Gastrocnemius medialis (tissue), 4 donors: ENCODE measurements around the gene RBMXL3. TPM values are rescaled to one million over a fixed set of nuclear protein-coding genes. Genes with fewer than 3 reads are reported as not detected.
"Not testable (repeated sequence)": the region's sequence is repeated elsewhere in the genome, so short reads cannot be mapped to it uniquely, and the experiment has no call there.

ENCODE experiments used
- ATAC-seq, 2 donors: fragments of 150-250 bp; one replicate each; pipeline ENCODE4 v1.9.1; 2016
- DNase-seq, 2 donors: peaks; one replicate each; pipeline ENCODE4 v3.0.0-alpha.2; 2019
- H3K27ac ChIP-seq, 4 donors: fragments of 200-600 bp; sonication (generic); 1 replicate in 1 of 4; 2 replicates in 3 of 4; pipeline ENCODE4 v1.5.1; 2016 to 2018; ENCODE audit warnings: mild to moderate bottlenecking in 2 of 4, moderate library complexity in 1 of 4
- H3K27me3 ChIP-seq, 3 donors: fragments of 200-600 bp; sonication (generic) in 2 of 3; 1 replicate in 1 of 3; 2 replicates in 2 of 3; pipeline versions ENCODE4 v1.5.1 to v1.6.0; 2016 to 2019; ENCODE audit warnings: mild to moderate bottlenecking in 1 of 3, moderate library complexity in 1 of 3
- H3K36me3 ChIP-seq, 2 donors: fragments of 200-600 bp; sonication (generic) in 1 of 2; one replicate each; pipeline ENCODE4 v1.5.1; 2017 to 2018
- H3K4me1 ChIP-seq, 2 donors: fragments of 200-600 bp; sonication (generic) in 1 of 2; one replicate each; pipeline ENCODE4 v1.5.1; 2016 to 2017; ENCODE audit warnings: mild to moderate bottlenecking in 2 of 2
- H3K4me3 ChIP-seq, 4 donors: fragments of 200-600 bp; sonication (generic) in 3 of 4; 1 replicate in 1 of 4; 2 replicates in 3 of 4; pipeline ENCODE4 v1.5.1; 2016 to 2019; ENCODE audit warnings: mild to moderate bottlenecking in 2 of 4
- H3K9me3 ChIP-seq, 3 donors: fragments of 200-600 bp; sonication (generic) in 2 of 3; 1 replicate in 1 of 3; 2 replicates in 2 of 3; pipeline ENCODE4 v1.5.1; 2016 to 2019
- POLR2A ChIP-seq, 2 donors: fragments of 450-650 bp; IDR thresholded peaks; one replicate each; pipeline ENCODE4 v1.6.1; 2017; ENCODE audit warnings: antibody characterized with exemption in 2 of 2, mild to moderate bottlenecking in 2 of 2, moderate library complexity in 2 of 2
- in situ Hi-C, 4 donors: fragments of 200-750 bp; cut with MboI; loops; one replicate each; pipeline versions ENCODE4 v1.15.0 to v1.8.0; 2017; ENCODE audit warnings: low sequenced_read_pairs in 4 of 4
- intact Hi-C: fragments of 100-400 bp; cut with DNase I; formaldehyde crosslinking; loops from one replicate; pipeline ENCODE4 v1.15.1; 2023; ENCODE audit warnings: low total_unique reads
- total RNA-seq, 4 donors: library from RNA; depleted of rRNA; stranded (reverse); fragments of >200 nt; gene quantifications; one replicate each; pipeline versions ENCODE4 v1.1.0 to v1.2.3, GENCODE V29; 2016
- TF ChIP-seq, protein P1 (sequence below), 5 experiments: fragments of 450-650 bp in 3 of 5; fragments of 200-600 bp in 2 of 5; sonication (generic) in 2 of 5; IDR thresholded peaks in 4 of 5; conservative IDR thresholded peaks in 1 of 5; 1 replicate in 4 of 5; 2 replicates in 1 of 5; pipeline ENCODE4 v1.5.1; 2016 to 2019; ENCODE audit warnings: antibody characterized with exemption in 5 of 5, mild to moderate bottlenecking in 3 of 5, moderate library complexity in 3 of 5

Gene RBMXL3
- total RNA-seq, 4 donors from 2014 or later, result not detected

- Histone ChIP-seq H3K9me3 (no peaks in the 10 kb centered on the region), H3K4me3 (no peak overlapping the region), H3K4me1 (no peaks in the 10 kb centered on the region), H3K36me3 (no peaks in the 10 kb centered on the region), H3K27me3 (no peaks in the 10 kb centered on the region), H3K27ac (no peak overlapping the region)
- ATAC-seq (no peak), DNase-seq (no peak)
- in situ Hi-C loops, result no loop called here
- TF ChIP-seq POLR2A (IDR thresholded peaks at IDR 0.05), result no peak
- TF ChIP-seq, protein P1, sequence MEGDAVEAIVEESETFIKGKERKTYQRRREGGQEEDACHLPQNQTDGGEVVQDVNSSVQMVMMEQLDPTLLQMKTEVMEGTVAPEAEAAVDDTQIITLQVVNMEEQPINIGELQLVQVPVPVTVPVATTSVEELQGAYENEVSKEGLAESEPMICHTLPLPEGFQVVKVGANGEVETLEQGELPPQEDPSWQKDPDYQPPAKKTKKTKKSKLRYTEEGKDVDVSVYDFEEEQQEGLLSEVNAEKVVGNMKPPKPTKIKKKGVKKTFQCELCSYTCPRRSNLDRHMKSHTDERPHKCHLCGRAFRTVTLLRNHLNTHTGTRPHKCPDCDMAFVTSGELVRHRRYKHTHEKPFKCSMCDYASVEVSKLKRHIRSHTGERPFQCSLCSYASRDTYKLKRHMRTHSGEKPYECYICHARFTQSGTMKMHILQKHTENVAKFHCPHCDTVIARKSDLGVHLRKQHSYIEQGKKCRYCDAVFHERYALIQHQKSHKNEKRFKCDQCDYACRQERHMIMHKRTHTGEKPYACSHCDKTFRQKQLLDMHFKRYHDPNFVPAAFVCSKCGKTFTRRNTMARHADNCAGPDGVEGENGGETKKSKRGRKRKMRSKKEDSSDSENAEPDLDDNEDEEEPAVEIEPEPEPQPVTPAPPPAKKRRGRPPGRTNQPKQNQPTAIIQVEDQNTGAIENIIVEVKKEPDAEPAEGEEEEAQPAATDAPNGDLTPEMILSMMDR (IDR thresholded peaks at IDR 0.05 in 4 of 5, conservative IDR thresholded peaks at IDR 0.05 in 1 of 5), result no peak
- intact Hi-C loops, result no loop called here
These were observed 24.9 kb downstream of the RBMXL3 start for GRCh38 chrX:115214151-115214550.

DNA sequence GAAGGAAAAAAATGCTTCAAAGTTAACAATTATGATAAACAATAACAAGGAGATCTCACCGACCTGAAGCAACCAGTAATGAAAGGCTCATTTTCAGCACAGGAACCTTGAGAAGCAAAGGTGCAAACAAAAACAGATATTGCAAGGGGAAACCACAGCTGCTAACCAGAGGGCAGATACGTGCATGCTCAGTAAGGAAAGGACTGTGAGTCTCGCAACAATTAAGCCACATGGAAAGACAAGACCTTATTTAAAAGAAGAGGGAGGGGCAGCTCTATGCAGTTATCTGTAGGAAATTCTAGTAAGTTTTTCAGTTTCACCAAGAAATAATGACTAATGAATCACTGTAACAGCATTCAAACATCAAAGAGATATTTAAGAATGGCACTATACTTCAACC, 25.4 kb downstream of the RBMXL3 start:
- Histone ChIP-seq H3K27ac (no peak overlapping the region), H3K27me3 (no peaks in the 10 kb centered on the region), H3K4me1 (no peaks in the 10 kb centered on the region), H3K36me3 (no peaks in the 10 kb centered on the region), H3K4me3 (no peak overlapping the region), H3K9me3 (no peaks in the 10 kb centered on the region)
- no peak for TF ChIP-seq POLR2A (IDR thresholded peaks at IDR 0.05)
- TF ChIP-seq, protein P1 (IDR thresholded peaks at IDR 0.05 in 4 of 5, conservative IDR thresholded peaks at IDR 0.05 in 1 of 5), result no peak
- in situ Hi-C loops (no loop called here), intact Hi-C loops (no loop called here)
- no peak for DNase-seq
- no peak for ATAC-seq

DNA sequence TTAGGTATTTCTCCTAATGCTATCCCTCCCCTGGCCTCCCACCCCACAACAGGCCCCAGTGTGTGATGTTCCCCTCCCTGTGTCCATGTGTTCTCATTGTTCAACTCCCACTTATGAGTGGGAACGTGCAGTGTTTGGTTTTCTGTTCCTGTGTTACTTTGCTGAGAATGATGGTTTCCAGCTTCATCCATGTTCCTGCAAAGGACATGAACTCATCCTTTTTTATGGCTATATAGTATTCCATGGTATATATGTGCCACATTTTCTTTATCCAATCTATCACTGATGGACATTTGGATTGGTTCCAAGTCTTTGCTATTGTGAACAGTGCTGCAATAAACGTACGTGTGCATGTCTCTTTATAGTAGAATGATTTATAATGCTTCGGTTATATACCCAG, 28.1 kb downstream of the RBMXL3 start:
- H3K9me3 ChIP-seq, H3K4me1 ChIP-seq, intact Hi-C loops, H3K27ac ChIP-seq, H3K36me3 ChIP-seq, H3K4me3 ChIP-seq, in situ Hi-C loops, ATAC-seq, DNase-seq: not testable (repeated sequence)
- H3K27me3 ChIP-seq, result peaks cover 0 to 11% (median 0%) of the 10 kb centered on the region in 3 donors

DNA sequence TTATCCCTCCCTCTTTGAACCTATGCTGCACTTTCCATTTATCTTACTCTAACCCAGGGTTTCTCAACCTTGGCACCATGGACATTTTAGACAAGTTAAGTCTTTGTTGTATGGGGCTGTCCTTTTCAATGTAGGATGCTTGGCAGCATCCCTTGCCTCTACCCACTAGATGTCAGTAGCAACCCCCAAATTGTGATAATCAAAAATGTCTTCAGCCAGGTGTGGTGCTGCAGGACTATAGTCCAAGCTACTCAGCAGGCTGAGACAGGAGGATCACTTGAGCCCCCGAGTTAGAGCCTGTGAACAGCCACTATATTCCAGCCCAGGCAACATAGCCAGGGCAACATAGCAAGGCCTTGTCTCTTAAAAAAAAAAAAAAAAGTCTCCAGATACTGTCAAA, 37.7 kb downstream of the RBMXL3 start:
- intact Hi-C loops, result no loop called here
- H3K4me1 ChIP-seq, result no peaks in the 10 kb centered on the region
- ATAC-seq (no peak), DNase-seq (no peak)
- H3K9me3 ChIP-seq, result no peaks in the 10 kb centered on the region
- TF ChIP-seq, protein P1 (IDR thresholded peaks at IDR 0.05 in 4 of 5, conservative IDR thresholded peaks at IDR 0.05 in 1 of 5), result no peak
- no peak for TF ChIP-seq POLR2A (IDR thresholded peaks at IDR 0.05)
- in situ Hi-C loops, result loop anchor here in 1 of 4 donors (25.0 kb wide), 1 partner anchor 110 kb away; no protein-coding TSS in a partner anchor
- H3K36me3 ChIP-seq, result no peaks in the 10 kb centered on the region
- H3K27me3 ChIP-seq, result peaks cover 0 to 19% (median 6%) of the 10 kb centered on the region in 3 donors
- no peak overlapping the region for H3K4me3 ChIP-seq
- H3K27ac ChIP-seq, result no peak overlapping the region

DNA sequence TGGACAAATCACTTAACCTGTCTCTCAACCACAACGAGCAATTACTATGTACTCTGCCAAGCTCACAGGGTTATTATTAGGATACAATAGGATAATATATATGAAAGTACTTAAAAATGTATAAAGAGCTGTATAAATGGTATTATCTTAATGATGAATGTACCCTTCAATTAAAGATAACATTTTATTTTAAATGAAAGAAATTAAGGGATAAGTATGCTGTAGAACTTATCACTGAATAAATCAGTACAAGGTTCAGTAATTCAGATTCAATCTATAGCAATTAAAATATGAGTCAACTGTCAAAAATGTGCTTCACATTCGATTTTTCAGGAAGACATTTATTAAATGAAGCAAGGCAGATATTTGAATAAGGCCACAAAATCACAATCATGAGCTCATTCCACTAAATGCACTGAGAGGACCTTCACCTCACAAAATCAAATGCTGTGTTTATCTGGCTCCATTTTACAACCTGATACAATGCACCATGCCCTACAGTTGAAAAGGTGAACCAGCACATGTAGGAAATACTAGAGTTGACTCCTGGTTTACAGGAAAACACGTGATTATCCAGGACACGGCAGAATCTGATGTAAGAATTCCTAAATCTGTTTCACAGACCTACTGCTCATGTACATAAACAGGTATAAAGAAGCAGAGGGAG, 40.3 kb downstream of the RBMXL3 start:
- DNase-seq (no peak), ATAC-seq (no peak)
- intact Hi-C loops, result no loop called here
- TF ChIP-seq POLR2A (IDR thresholded peaks at IDR 0.05), result no peak
- TF ChIP-seq, protein P1 (IDR thresholded peaks at IDR 0.05 in 4 of 5, conservative IDR thresholded peaks at IDR 0.05 in 1 of 5), result no peak
- in situ Hi-C loops, result loop anchor here in 1 of 4 donors (25.0 kb wide), 1 partner anchor 108 kb away; no protein-coding TSS in a partner anchor
- H3K4me3 ChIP-seq, result no peak overlapping the region
- H3K27me3 ChIP-seq, result peaks cover 0 to 33% (median 26%) of the 10 kb centered on the region in 3 donors
- no peaks in the 10 kb centered on the region for H3K4me1 ChIP-seq
- no peaks in the 10 kb centered on the region for H3K36me3 ChIP-seq
- no peaks in the 10 kb centered on the region for H3K9me3 ChIP-seq
- no peak overlapping the region for H3K27ac ChIP-seq
